ENCODE results near the gene ICAM1.
"Not testable (repeated sequence)": the region's sequence is repeated elsewhere in the genome, so short reads cannot be mapped to it uniquely, and the experiment has no call there.

The ICAM1 gene

GRCh38 chr19:10270616-10271394 is at the start of gene ICAM1:
Gene ICAM1, plus strand, starts transcription at chr19:10271120. Its CDS starts 40 bp downstream, at chr19:10271160.
- ATAC-seq: peak; percentile 66 to 67

- no peak for ATAC-seq
These were observed 48.6 kb upstream of the ICAM1 start for GRCh38 chr19:10222201-10222890.

- ATAC-seq: no peak
These were observed 47.3 kb upstream of the ICAM1 start for GRCh38 chr19:10223488-10224213.

GRCh38 chr19:10224337-10224736 is 46.6 kb upstream of the ICAM1 start:
- no peak for ATAC-seq

- no peak for ATAC-seq
These were observed 44.9 kb upstream of the ICAM1 start for GRCh38 chr19:10226021-10226375.

- no peak for ATAC-seq
These were observed 44.4 kb upstream of the ICAM1 start for GRCh38 chr19:10226376-10227025.

- ATAC-seq: no peak
These were observed 43.6 kb upstream of the ICAM1 start for GRCh38 chr19:10227026-10227971.

- no peak for ATAC-seq
These were observed 42.5 kb upstream of the ICAM1 start for GRCh38 chr19:10228393-10228792.

GRCh38 chr19:10228920-10229319 is 42.0 kb upstream of the ICAM1 start:
- no peak for ATAC-seq

- ATAC-seq: peak; percentile 75 to 79
These were observed 40.6 kb upstream of the ICAM1 start for GRCh38 chr19:10230173-10230860.

GRCh38 chr19:10230861-10231611 is 39.9 kb upstream of the ICAM1 start, which contains the start of gene S1PR2:
Gene S1PR2, minus strand, starts transcription at chr19:10231331. Its CDS starts 6,426 bp downstream, at chr19:10224905.
- peak; percentile 55 to 57 for ATAC-seq

GRCh38 chr19:10231612-10232228 is 39.2 kb upstream of the ICAM1 start:
- ATAC-seq: no peak

GRCh38 chr19:10233946-10234345 is 37.0 kb upstream of the ICAM1 start:
- ATAC-seq: no peak

- ATAC-seq: no peak
These were observed 35.9 kb upstream of the ICAM1 start for GRCh38 chr19:10235003-10235402.

GRCh38 chr19:10235409-10235808 is 35.5 kb upstream of the ICAM1 start:
- not testable (repeated sequence) for ATAC-seq

- no peak for ATAC-seq
These were observed 33.2 kb upstream of the ICAM1 start for GRCh38 chr19:10237702-10238101.

GRCh38 chr19:10238172-10238783 is 32.6 kb upstream of the ICAM1 start:
- no peak for ATAC-seq

- not testable (repeated sequence) for ATAC-seq
These were observed 29.0 kb upstream of the ICAM1 start for GRCh38 chr19:10241826-10242449.

- no peak for ATAC-seq
These were observed 27.3 kb upstream of the ICAM1 start for GRCh38 chr19:10243606-10244005.

All from activated CD4-positive, CD25-positive, alpha-beta regulatory T cell treated with anti-CD3 and anti-CD28 coated beads, Interleukin-2, amount 50 U/mL, for 24 hours (primary cell).